Breast epithelium (tissue), 3 donors: ENCODE data around the gene SDK1.

ENCODE experiments used
- POLR2A ChIP-seq: fragments of 450-650 bp; IDR thresholded peaks from one replicate; pipeline ENCODE4 v1.6.1; 2016; ENCODE audit warnings: antibody characterized with exemption, mild to moderate bottlenecking, moderate library complexity
- POLR2AphosphoS5 ChIP-seq, 3 donors: sonication (generic); formaldehyde crosslinking; IDR thresholded peaks; one replicate each; pipeline ENCODE4 v1.6.1; 2017; ENCODE audit warnings: antibody characterized with exemption in 3 of 3
- TF ChIP-seq, protein P1 (sequence below), 3 donors: fragments of 450-650 bp; IDR thresholded peaks; one replicate each; pipeline ENCODE4 v1.5.1; 2016 to 2017; ENCODE audit warnings: antibody characterized with exemption in 3 of 3, mild to moderate bottlenecking in 3 of 3, moderate library complexity in 3 of 3

- TF ChIP-seq POLR2A (no peak), POLR2AphosphoS5 (IDR thresholded peaks at IDR 0.05) (no peak)
- TF ChIP-seq, protein P1, sequence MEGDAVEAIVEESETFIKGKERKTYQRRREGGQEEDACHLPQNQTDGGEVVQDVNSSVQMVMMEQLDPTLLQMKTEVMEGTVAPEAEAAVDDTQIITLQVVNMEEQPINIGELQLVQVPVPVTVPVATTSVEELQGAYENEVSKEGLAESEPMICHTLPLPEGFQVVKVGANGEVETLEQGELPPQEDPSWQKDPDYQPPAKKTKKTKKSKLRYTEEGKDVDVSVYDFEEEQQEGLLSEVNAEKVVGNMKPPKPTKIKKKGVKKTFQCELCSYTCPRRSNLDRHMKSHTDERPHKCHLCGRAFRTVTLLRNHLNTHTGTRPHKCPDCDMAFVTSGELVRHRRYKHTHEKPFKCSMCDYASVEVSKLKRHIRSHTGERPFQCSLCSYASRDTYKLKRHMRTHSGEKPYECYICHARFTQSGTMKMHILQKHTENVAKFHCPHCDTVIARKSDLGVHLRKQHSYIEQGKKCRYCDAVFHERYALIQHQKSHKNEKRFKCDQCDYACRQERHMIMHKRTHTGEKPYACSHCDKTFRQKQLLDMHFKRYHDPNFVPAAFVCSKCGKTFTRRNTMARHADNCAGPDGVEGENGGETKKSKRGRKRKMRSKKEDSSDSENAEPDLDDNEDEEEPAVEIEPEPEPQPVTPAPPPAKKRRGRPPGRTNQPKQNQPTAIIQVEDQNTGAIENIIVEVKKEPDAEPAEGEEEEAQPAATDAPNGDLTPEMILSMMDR (IDR thresholded peaks at IDR 0.05) = no peak
These were observed 609.0 kb downstream of the SDK1 start for GRCh38 chr7:3910054-3910453.
